ENCODE results near the gene SORL1. TPM values are rescaled to one million over a fixed set of nuclear protein-coding genes. Genes with fewer than 3 reads are reported as not detected.

SORL1 gene
- total and polyA plus RNA-seq, 9 of the 15 experiments (the other 6 are each of a cell fraction or from before 2014, with no cell fraction given) = 0.01 to 0.66 TPM; not detected in 7

DNA sequence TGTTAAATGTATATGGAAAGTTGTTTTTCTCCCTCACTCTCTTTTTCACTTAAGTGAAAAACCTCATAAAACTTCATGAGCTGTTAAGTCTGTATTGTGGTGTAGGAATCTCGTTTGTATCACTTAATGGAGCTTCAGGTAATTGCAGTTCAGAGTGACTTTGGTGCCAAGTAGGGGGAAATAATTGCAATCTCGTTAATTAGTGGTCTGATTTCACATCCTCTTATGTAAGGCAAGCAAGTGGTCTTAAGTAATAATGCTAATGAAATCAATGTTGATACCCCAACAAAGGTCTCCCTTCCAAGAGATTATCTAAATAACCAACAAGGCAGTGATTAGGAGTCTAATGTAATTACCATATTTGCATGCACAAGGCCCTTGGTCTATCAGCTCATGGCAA, 174.9 kb downstream of the SORL1 start:
- H3K27me3 ChIP-seq (ENCODE audit: control insufficient read depth in 2 of 2, insufficient read depth in 2 of 2, low read length in 2 of 2) = no peaks in the 10 kb centered on the region
- no peak overlapping the region for H3K4me3 ChIP-seq
- H4K20me1 ChIP-seq (replicated peaks; ENCODE audit: control insufficient read depth, insufficient read depth, low read length) = no peaks in the 10 kb centered on the region
- no peak overlapping the region for H3K27ac ChIP-seq (ENCODE audit: extremely low read depth, low read depth, low read length)
- POLR2A ChIA-PET = no interaction called here
- no peaks in the 10 kb centered on the region for H3K9me3 ChIP-seq (replicated peaks; ENCODE audit: control insufficient read depth, insufficient read depth, low read depth, low read length)
- H2AFZ ChIP-seq (ENCODE audit: low read depth, low read length) = no peak overlapping the region
- no peak overlapping the region for H3K4me2 ChIP-seq (ENCODE audit: insufficient read depth, low read length)
- no peak for DNase-seq (ENCODE audit: extremely low read depth in 1 of 4, low spot score in 3 of 4)
- CTCF ChIA-PET (ENCODE audit: low intra/inter-chr PET ratio) = no interaction called here
- BruUV-seq (replicated peaks) = no TSS peak
- H3K36me3 ChIP-seq (ENCODE audit: control insufficient read depth, insufficient read depth, low read length) = no peaks in the 10 kb centered on the region
- intact Hi-C loops (cut with micrococcal nuclease) (no loop called here), in situ Hi-C loops (cut with MboI) (no loop called here)
- TF ChIP-seq BRCA1 (IDR thresholded peaks at IDR 0.05) (no peak), BRCA1 (CRISPR knock-in tag; IDR thresholded peaks at IDR 0.05) (no peak), TAF9B (IDR thresholded peaks at IDR 0.05; ENCODE audit: partially characterized antibody) (no peak), IRF2 (CRISPR knock-in tag; IDR thresholded peaks at IDR 0.05) (no peak), KLF1 (tag; IDR thresholded peaks at IDR 0.05) (no peak)
- no peaks in the 10 kb centered on the region for H3K9me1 ChIP-seq (ENCODE audit: control insufficient read depth, insufficient read depth, low read length)
- H3K9ac ChIP-seq (ENCODE audit: insufficient read depth in 1 of 2, low read depth in 2 of 2, low read length in 2 of 2) = no peak overlapping the region
- ATAC-seq = no peak
- no peaks in the 10 kb centered on the region for H3K79me2 ChIP-seq (ENCODE audit: control insufficient read depth, insufficient read depth, low read length)
- no peak for FAIRE-seq
- H3K4me1 ChIP-seq (replicated peaks in 1 of 2; ENCODE audit: control insufficient read depth in 2 of 2, insufficient read depth in 2 of 2, low read length in 2 of 2) = no peaks in the 10 kb centered on the region
- 0% methylated on average over 2 of the region's 2 CpGs for WGBS (ENCODE audit: insufficient coverage, low coverage, missing lambda C conversion rate)

DNA sequence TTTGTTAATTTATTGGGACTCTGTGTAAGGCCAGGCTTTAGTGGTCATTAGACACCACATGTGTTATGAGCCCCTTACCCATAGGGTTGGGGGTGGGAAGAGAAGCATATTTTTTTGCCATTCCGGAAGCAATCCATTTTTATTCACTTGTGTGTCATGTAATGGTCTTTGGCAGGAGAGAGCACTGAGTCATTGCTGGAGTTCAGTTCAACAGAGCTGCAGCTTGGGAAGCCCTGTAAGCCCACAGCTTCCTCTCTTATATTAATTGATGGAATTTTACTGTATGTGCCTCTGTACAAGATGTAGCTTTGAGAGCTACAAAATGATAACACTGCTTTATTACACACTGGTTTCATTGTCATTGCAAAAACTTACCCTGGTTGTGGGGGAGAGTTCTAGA, 177.9 kb downstream of the SORL1 start:
- Histone ChIP-seq H3K4me1 (replicated peaks in 1 of 2; ENCODE audit: control insufficient read depth in 2 of 2, insufficient read depth in 2 of 2, low read length in 2 of 2) (no peaks in the 10 kb centered on the region), H3K4me3 (no peak overlapping the region), H3K27ac (ENCODE audit: extremely low read depth, low read depth, low read length) (no peak overlapping the region), H3K27me3 (ENCODE audit: control insufficient read depth in 2 of 2, insufficient read depth in 2 of 2, low read length in 2 of 2) (no peaks in the 10 kb centered on the region), H2AFZ (ENCODE audit: low read depth, low read length) (no peak overlapping the region), H3K9me1 (ENCODE audit: control insufficient read depth, insufficient read depth, low read length) (no peaks in the 10 kb centered on the region), H3K4me2 (ENCODE audit: insufficient read depth, low read length) (no peak overlapping the region), H3K79me2 (ENCODE audit: control insufficient read depth, insufficient read depth, low read length) (no peaks in the 10 kb centered on the region), H3K36me3 (ENCODE audit: control insufficient read depth, insufficient read depth, low read length) (no peaks in the 10 kb centered on the region), H3K9ac (ENCODE audit: insufficient read depth in 1 of 2, low read depth in 2 of 2, low read length in 2 of 2) (no peak overlapping the region), H3K9me3 (replicated peaks; ENCODE audit: control insufficient read depth, insufficient read depth, low read depth, low read length) (no peaks in the 10 kb centered on the region), H4K20me1 (replicated peaks; ENCODE audit: control insufficient read depth, insufficient read depth, low read length) (no peaks in the 10 kb centered on the region)
- FAIRE-seq (no peak), DNase-seq (ENCODE audit: extremely low read depth in 1 of 4, low spot score in 3 of 4) (no peak), ATAC-seq (no peak)
- in situ Hi-C loops (cut with MboI) = no loop called here
- CTCF ChIA-PET (ENCODE audit: low intra/inter-chr PET ratio) = no interaction called here
- TF ChIP-seq RBFOX2 (IDR thresholded peaks at IDR 0.05; ENCODE audit: low read depth, low read length) (no peak), MTA1 (IDR thresholded peaks at IDR 0.05; ENCODE audit: borderline replicate concordance) (no peak), POLR2A (conservative IDR thresholded peaks at IDR 0.05) (no peak), GTF2A2 (tag; IDR thresholded peaks at IDR 0.05) (no peak), ARID1B (IDR thresholded peaks at IDR 0.05) (no peak)
- TF ChIP-seq, protein P1, sequence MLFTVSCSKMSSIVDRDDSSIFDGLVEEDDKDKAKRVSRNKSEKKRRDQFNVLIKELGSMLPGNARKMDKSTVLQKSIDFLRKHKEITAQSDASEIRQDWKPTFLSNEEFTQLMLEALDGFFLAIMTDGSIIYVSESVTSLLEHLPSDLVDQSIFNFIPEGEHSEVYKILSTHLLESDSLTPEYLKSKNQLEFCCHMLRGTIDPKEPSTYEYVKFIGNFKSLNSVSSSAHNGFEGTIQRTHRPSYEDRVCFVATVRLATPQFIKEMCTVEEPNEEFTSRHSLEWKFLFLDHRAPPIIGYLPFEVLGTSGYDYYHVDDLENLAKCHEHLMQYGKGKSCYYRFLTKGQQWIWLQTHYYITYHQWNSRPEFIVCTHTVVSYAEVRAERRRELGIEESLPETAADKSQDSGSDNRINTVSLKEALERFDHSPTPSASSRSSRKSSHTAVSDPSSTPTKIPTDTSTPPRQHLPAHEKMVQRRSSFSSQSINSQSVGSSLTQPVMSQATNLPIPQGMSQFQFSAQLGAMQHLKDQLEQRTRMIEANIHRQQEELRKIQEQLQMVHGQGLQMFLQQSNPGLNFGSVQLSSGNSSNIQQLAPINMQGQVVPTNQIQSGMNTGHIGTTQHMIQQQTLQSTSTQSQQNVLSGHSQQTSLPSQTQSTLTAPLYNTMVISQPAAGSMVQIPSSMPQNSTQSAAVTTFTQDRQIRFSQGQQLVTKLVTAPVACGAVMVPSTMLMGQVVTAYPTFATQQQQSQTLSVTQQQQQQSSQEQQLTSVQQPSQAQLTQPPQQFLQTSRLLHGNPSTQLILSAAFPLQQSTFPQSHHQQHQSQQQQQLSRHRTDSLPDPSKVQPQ (CRISPR knock-in tag; IDR thresholded peaks at IDR 0.05; ENCODE audit: borderline replicate concordance) = no peak
- WGBS (ENCODE audit: insufficient coverage, low coverage, missing lambda C conversion rate) = 5% methylated on average over 1 of the region's 1 CpG
- intact Hi-C loops (cut with micrococcal nuclease) = no loop called here
- POLR2A ChIA-PET = no interaction called here
- BruUV-seq (replicated peaks) = no TSS peak
